Measurements from ENCODE around the gene BRAT1.
A peak's percentile ranks its signal among the peaks of the same experiment; 100 is the strongest.

The BRAT1 gene

GRCh38 chr7:2559283-2559950 is 4.1 kb upstream of the BRAT1 start:
- DNase-seq (ENCODE audit: low read depth) = no peak

DNA sequence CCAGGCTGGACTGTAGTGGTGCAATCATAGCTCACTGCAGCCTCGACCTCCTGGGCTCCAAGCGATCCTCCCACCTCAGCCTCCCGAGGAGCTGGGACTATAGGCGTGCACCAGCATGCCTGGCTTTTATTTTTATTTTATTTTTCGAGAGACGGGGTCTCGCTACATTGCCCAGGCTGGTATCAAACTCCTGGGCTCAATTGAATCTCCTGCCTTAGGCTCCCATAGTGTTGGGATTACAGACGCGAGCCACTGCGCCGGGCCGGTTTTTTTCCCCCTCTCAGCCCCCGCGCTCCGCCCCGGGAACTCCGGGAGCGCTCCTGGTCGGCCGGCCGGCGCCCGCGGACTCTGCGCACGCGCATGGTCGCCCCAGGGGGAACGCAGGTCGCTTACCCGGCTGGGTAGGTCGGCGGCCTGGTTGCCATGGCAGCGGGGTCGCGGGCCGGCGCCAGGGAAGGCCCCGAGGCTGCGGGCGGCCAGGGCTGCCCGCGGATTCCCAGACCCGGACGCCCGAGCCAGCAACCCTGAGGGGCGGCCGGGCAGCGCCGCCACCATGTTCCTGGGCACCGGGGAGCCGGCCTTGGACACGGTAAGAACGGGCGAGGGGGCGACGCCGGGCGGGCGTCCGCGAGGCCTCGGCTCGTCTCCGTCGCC is 3.4 kb upstream of the BRAT1 start, which contains the start of gene IQCE:
Gene IQCE, plus strand, starts transcription at position 351 of the 654 bp plus-strand sequence. Its CDS starts 203 bp downstream, at position 554.
- DNase-seq (ENCODE audit: low read depth) = peak; percentile 87

GRCh38 chr7:2554661-2555111 is 638 bp downstream of the BRAT1 start:
- DNase-seq (ENCODE audit: low read depth) = no peak

DNA sequence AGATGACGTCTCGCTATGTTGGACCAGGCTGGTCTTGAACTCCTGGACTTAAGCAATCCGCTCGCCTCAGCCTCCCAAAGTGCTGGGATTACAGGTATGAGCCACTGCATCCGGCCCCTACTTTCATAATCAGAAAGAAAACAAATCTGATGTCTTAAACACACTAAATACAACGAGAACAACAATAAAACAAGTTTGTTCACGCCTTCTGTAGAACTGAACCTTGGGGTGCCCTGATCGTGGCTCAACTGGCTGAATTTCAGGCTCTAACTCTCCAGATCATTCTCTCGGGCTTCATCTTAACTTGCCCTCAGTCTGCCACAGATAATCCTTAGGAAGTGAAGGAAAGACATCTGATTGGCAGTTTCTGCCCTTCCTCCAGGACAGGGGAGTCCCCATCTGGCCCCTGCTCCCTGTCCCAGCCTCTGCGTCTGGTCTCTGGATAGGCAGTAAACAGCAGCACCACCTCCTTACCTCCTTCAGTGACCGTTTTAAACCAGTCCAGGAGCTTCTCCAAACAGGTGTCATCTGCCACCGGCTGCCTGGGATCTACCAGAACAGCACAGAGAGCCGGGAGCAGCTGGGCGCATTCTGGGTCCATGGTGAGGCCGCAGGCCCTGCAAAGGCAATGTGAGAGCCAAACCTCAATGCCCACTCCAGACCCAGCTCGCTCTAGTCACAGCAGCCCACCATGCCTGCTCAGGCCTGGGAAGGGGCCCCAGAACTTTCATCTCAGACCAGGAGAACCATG is 1.3 kb downstream of the BRAT1 start:
- DNase-seq (ENCODE audit: low read depth) = no peak

DNA sequence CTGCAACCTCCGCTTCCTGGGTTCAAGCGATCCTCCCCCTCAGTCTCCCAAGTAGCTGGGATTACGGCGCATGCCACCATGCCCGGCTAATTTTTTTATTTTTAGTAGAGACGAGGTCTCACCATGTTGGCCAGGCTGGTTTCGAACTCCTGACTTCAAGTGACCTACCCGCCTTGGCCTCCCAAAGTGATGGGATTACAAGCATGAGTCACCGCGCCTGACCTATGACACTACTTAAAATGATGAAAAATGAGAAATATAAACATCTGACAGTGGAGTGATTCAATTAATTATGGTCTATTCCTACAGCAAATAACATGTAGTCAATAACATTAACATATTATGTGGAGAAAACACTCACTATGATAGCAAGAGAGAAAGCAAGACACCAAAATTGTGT is 2.2 kb downstream of the BRAT1 start:
- DNase-seq (ENCODE audit: low read depth) = no peak

- no peak for DNase-seq (ENCODE audit: low read depth)
Observed at GRCh38 chr7:2551418-2551817, 3.9 kb downstream of the BRAT1 start.

DNA sequence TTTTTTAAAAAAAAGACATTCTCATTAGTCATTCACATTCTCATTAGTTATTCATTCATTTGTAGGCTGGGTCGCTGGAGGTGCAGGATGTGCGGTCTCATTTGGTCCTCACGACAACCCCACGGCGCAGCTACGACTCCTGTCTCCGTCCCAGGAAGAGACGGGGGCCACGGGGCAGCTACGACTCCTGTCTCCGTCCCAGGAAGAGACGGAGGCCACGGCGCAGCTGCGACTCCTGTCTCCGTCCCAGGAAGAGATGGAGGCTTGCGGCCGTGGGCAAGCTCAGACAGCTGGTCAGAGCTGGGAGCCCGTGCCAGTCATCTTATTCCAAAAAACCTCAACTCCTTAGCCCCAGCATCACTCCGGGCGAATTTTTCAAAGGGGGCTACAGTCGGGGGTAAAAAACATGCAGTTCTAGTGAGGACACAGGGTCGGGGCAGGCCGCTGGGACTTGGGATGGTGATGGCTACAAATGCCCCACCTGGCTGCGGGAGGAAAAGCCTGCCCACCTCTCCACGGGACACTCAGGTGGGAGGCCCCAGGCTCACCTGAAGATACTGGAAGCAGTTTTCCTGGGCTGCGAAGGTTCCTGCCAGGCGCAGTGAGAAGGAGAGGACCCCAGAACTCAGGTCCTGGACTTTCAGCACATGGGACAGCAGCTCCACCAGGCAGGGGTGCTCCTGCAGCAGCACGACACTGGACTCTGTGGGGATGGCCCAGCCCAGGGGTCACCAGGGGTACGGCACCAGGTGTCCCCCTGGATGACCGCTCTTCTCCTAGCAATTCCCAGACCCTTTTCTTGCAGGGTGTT is 8.3 kb downstream of the BRAT1 start:
- DNase-seq (ENCODE audit: low read depth) = no peak

- no peak for DNase-seq (ENCODE audit: low read depth)
Observed at GRCh38 chr7:2545746-2546425, 9.4 kb downstream of the BRAT1 start.

- no peak for DNase-seq (ENCODE audit: low read depth)
Observed at GRCh38 chr7:2544541-2545188, 10.7 kb downstream of the BRAT1 start.

- DNase-seq (ENCODE audit: low read depth) = no peak
Observed at GRCh38 chr7:2542916-2543871, 12.1 kb downstream of the BRAT1 start.

GRCh38 chr7:2542011-2542915 is 13.1 kb downstream of the BRAT1 start:
- no peak for DNase-seq (ENCODE audit: low read depth)

GRCh38 chr7:2541291-2542010 is 13.9 kb downstream of the BRAT1 start:
- no peak for DNase-seq (ENCODE audit: low read depth)

DNA sequence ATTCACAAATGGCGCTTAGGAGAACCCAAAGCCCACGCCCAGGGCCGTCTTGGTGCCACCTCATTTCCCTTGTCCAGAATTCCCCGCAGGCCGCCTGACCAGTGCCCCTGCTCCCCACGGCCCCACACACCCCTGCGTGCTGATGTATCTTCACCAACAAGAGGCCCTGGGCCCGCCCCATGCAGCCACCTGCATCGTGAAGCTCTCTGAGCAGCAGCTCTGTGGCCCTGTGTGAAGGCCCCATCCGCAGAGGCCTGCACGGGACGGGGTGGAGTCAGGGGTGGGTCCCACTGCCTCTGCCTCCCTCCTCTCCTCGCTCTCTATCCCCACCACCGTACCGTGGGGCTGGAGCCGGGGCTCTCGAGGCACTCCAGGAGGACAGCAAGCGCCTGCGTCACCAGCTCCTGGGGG is 14.7 kb downstream of the BRAT1 start:
- no peak for DNase-seq (ENCODE audit: low read depth)

DNA sequence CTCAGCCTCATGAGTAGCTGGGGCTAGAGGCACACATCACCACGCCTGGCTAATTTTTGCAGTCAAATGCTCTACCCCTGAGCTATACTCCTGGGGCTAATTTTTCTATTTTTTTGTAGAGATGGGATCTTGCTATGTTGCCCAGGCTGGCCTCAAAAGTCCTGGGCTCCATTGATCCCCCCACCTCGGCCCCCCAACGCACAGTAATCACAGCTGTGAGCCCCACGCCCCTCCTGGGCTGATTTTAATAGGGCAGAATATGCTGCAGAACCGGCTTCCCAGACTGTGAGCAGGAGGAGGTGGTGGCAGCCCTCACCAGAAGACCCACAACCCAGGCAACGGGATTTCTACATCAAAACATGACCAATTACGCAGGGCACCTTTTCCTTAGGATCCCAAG is 15.2 kb downstream of the BRAT1 start:
- DNase-seq (ENCODE audit: low read depth) = no peak

- no peak for DNase-seq (ENCODE audit: low read depth)
Observed at GRCh38 chr7:2539031-2539911, 16.1 kb downstream of the BRAT1 start.

DNA sequence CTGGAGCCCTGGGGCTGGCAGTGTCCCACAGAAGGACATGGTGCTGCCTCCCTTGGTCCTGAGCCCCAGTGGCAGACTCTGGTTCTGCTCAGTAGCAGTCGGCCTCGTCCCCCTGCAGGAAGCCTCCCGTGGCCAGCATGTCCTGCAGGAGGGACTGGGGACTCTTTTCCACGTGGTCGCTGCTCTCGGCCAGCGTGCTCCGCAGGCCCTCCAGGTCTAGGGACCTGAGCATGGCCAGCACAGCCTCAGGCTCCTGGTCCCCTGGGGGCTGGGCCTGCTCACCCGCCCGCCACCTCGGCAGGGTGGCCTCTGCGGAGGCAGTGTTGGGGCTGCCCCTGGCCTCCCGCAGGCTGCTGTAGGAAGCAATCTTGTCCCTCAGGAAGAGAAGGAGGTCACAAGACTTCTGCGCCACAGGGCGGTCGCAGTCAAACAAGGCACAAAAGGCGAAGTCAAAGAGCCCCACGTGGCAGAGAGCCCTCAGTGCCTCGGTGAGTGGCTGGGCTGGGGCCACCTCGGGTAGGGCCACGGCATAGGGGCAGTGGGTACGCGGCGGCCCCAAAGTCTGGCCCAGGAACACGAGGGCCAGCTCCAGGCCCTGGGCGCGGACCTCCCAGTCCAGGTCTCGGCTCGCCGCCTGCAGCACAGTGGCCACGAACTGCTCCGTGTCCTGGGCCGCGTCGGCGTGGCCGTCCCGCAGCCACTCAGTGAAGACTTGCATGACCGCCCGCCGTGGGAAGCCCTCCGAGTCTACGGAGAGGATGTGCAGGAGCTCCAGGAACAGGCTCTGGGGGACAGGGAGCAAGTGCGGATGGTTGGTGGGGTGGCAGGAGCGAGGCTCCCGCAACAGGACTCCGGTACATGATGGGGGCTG is 17.1 kb downstream of the BRAT1 start:
- no peak for DNase-seq (ENCODE audit: low read depth)

Data from EH (cell line).